LHCN-M2 (cell line): Measurements from ENCODE around the gene FOS. TPM values are rescaled to one million over a fixed set of nuclear protein-coding genes. Genes with fewer than 3 reads are reported as not detected.
A peak's percentile ranks its signal among the peaks of the same experiment; 100 is the strongest.

Experiments
- DNase-seq: peaks from one replicate; pipeline ENCODE4 v3.0.0-alpha.2; 2012; ENCODE audit warnings: low read depth
- total RNA-seq: library from RNA; depleted of rRNA; stranded (reverse); fragments of >200 nt; gene quantifications from 2 replicates; pipeline ENCODE4 v1.2.3, GENCODE V29; 2014; rRNA removed

FOS gene
- total RNA-seq, 1 experiment from 2014 or later = 5.6 TPM

- no peak for DNase-seq
These were observed 39.7 kb downstream of the FOS start for GRCh38 chr14:75318353-75318752.

- DNase-seq = no peak
These were observed 40.4 kb downstream of the FOS start for GRCh38 chr14:75319021-75319420.

GRCh38 chr14:75320196-75320595 is 41.6 kb downstream of the FOS start:
- no peak for DNase-seq

GRCh38 chr14:75322746-75323145 is 44.1 kb downstream of the FOS start:
- DNase-seq = no peak

- DNase-seq = peak; percentile 36
These were observed 44.9 kb downstream of the FOS start for GRCh38 chr14:75323571-75323970.

- DNase-seq = no peak
These were observed 50.0 kb downstream of the FOS start for GRCh38 chr14:75328558-75329155.

GRCh38 chr14:75329369-75329768 is 50.7 kb downstream of the FOS start:
- no peak for DNase-seq

- no peak for DNase-seq
These were observed 52.8 kb downstream of the FOS start for GRCh38 chr14:75331471-75331870.

Other genes with a start within 250 kb of the FOS start
- 20.5 and 20.7 TPM in 2 replicates for gene MLH3, start 227.4 kb upstream of the FOS start, total RNA-seq
- gene ACYP1, start 214.8 kb upstream of the FOS start, total RNA-seq = 20.5 and 25.5 TPM in 2 replicates
- gene ZC2HC1C, start 209.2 kb upstream of the FOS start, total RNA-seq = 0.38 and 1.3 TPM in 2 replicates
- 37.9 and 38.7 TPM in 2 replicates for gene NEK9, start 151.8 kb upstream of the FOS start, total RNA-seq
- gene TMED10, start 102.2 kb upstream of the FOS start, total RNA-seq = 313 and 322 TPM in 2 replicates
- 28.5 and 31.5 TPM in 2 replicates for gene JDP2, start 149.2 kb downstream of the FOS start, total RNA-seq
- not detected in 2 replicates for gene BATF, start 243.6 kb downstream of the FOS start, total RNA-seq